ENCODE measurements around the gene ADAMTS10. TPM values are rescaled to one million over a fixed set of nuclear protein-coding genes. Genes with fewer than 3 reads are reported as not detected.
"Not testable (repeated sequence)": the region's sequence is repeated elsewhere in the genome, so short reads cannot be mapped to it uniquely, and the experiment has no call there.

ADAMTS10 gene
- polyA plus RNA-seq (ENCODE audit: insufficient read length in 4 of 4) = 10 to 100 TPM; 27.7 to 38.6 (median 34.6) TPM

- peak in 2 of 4 donors; percentile 41 for DNase-seq (ENCODE audit: low read depth in 4 of 4, low spot score in 3 of 4)
These were observed at the start of gene ADAMTS10 for GRCh38 chr19:8610041-8610935. Gene ADAMTS10 (minus strand): TSS chr19:8610715. CDS start chr19:8605710, 5,005 bp downstream.

- no peak for DNase-seq (ENCODE audit: low read depth in 4 of 4, low spot score in 3 of 4)
These were observed 49.4 kb upstream of the ADAMTS10 start for GRCh38 chr19:8659905-8660304.

- no peak for DNase-seq (ENCODE audit: low read depth in 4 of 4, low spot score in 3 of 4)
These were observed 47.4 kb upstream of the ADAMTS10 start for GRCh38 chr19:8657869-8658268.

- no peak for DNase-seq (ENCODE audit: low read depth in 4 of 4, low spot score in 3 of 4)
These were observed 44.8 kb upstream of the ADAMTS10 start for GRCh38 chr19:8655340-8655709.

GRCh38 chr19:8654591-8655339, 44.2 kb upstream of the ADAMTS10 start:
- peak in 3 of 4 donors; percentile 12 to 43 (median 27) for DNase-seq (ENCODE audit: low read depth in 4 of 4, low spot score in 3 of 4)

- DNase-seq (ENCODE audit: low read depth in 4 of 4, low spot score in 3 of 4) = no peak
These were observed 37.7 kb upstream of the ADAMTS10 start for GRCh38 chr19:8648240-8648639.

- no peak for DNase-seq (ENCODE audit: low read depth in 4 of 4, low spot score in 3 of 4)
These were observed 33.5 kb upstream of the ADAMTS10 start for GRCh38 chr19:8643860-8644653.

- no peak for DNase-seq (ENCODE audit: low read depth in 4 of 4, low spot score in 3 of 4)
These were observed 32.0 kb upstream of the ADAMTS10 start for GRCh38 chr19:8642561-8642960.

- DNase-seq (ENCODE audit: low read depth in 4 of 4, low spot score in 3 of 4) = peak in 3 of 4 donors; percentile 16 to 27 (median 22)
These were observed 31.5 kb upstream of the ADAMTS10 start for GRCh38 chr19:8641908-8642547.

GRCh38 chr19:8641221-8641907, 30.8 kb upstream of the ADAMTS10 start:
- DNase-seq (ENCODE audit: low read depth in 4 of 4, low spot score in 3 of 4) = no peak

GRCh38 chr19:8640402-8641004, 30.0 kb upstream of the ADAMTS10 start:
- DNase-seq (ENCODE audit: low read depth in 4 of 4, low spot score in 3 of 4) = no peak

- no peak for DNase-seq (ENCODE audit: low read depth in 4 of 4, low spot score in 3 of 4)
These were observed 29.4 kb upstream of the ADAMTS10 start for GRCh38 chr19:8639821-8640401.

GRCh38 chr19:8638078-8638619, 27.6 kb upstream of the ADAMTS10 start:
- no peak for DNase-seq (ENCODE audit: low read depth in 4 of 4, low spot score in 3 of 4)

GRCh38 chr19:8637070-8637469, 26.6 kb upstream of the ADAMTS10 start:
- not testable (repeated sequence) for DNase-seq (ENCODE audit: low read depth in 4 of 4, low spot score in 3 of 4)

GRCh38 chr19:8635422-8635821, 24.9 kb upstream of the ADAMTS10 start:
- DNase-seq (ENCODE audit: low read depth in 4 of 4, low spot score in 3 of 4) = no peak

- no peak for DNase-seq (ENCODE audit: low read depth in 4 of 4, low spot score in 3 of 4)
These were observed 20.9 kb upstream of the ADAMTS10 start for GRCh38 chr19:8631425-8631819.

- no peak for DNase-seq (ENCODE audit: low read depth in 4 of 4, low spot score in 3 of 4)
These were observed 20.4 kb upstream of the ADAMTS10 start for GRCh38 chr19:8630796-8631424.

All from right renal pelvis (tissue), 4 donors.